Activated CD8-positive, alpha-beta T cell treated with anti-CD3 and anti-CD28 coated beads for 36 hours (primary cell): ENCODE results near the gene ATXN7L1. TPM values are rescaled to one million over a fixed set of nuclear protein-coding genes. Genes with fewer than 3 reads are reported as not detected.
A peak's percentile ranks its signal among the peaks of the same experiment; 100 is the strongest.
"Not testable (repeated sequence)": the region's sequence is repeated elsewhere in the genome, so short reads cannot be mapped to it uniquely, and the experiment has no call there.

ENCODE experiments used
- ATAC-seq: fragments of 200-7000 bp; cut with Tn5 transposase; one replicate; pipeline ENCODE4 v1.10.0; 2021; ENCODE audit warnings: mild to moderate bottlenecking, moderate library complexity
- CTCF ChIA-PET: fragments of 350-600 bp; sonication (Branson Sonifier 250); formaldehyde crosslinking; loops from one replicate; lab custom pipeline; 2021; ENCODE audit warnings: antibody characterized with exemption; lab: Charles Lee
- POLR2A ChIA-PET: fragments of 350-600 bp; sonication (Branson Sonifier 250); formaldehyde crosslinking; loops from one replicate; lab custom pipeline; 2021; ENCODE audit warnings: antibody characterized with exemption; lab: Charles Lee
- DNase-seq: peaks from one replicate; pipeline ENCODE4 v3.0.0-alpha.2; 2020
- H3K27ac Mint-ChIP-seq: one replicate; pipeline ENCODE4 v1.8.0; 2021; ENCODE audit warnings: mild to moderate bottlenecking, mixed read lengths
- H3K27me3 Mint-ChIP-seq: one replicate; pipeline ENCODE4 v1.8.0; 2021; ENCODE audit warnings: mixed read lengths
- H3K36me3 Mint-ChIP-seq: one replicate; pipeline ENCODE4 v1.8.0; 2021; ENCODE audit warnings: low read depth, mixed read lengths
- H3K4me1 Mint-ChIP-seq: one replicate; pipeline ENCODE4 v1.8.0; 2021; ENCODE audit warnings: low read depth, mixed read lengths
- H3K4me3 Mint-ChIP-seq: one replicate; pipeline ENCODE4 v1.8.0; 2021; ENCODE audit warnings: mild to moderate bottlenecking, moderate library complexity, mixed read lengths
- H3K9me3 Mint-ChIP-seq: one replicate; pipeline ENCODE4 v1.8.0; 2021; ENCODE audit warnings: mixed read lengths
- CTCF ChIP-seq: fragments of 200-600 bp; IDR thresholded peaks from one replicate; pipeline ENCODE4 v1.8.0; 2022; ENCODE audit warnings: antibody characterized with exemption, mild to moderate bottlenecking
- intact Hi-C: fragments of 100-400 bp; cut with micrococcal nuclease; formaldehyde crosslinking; loops from one replicate; pipeline ENCODE4 v1.10.0; 2022
- total RNA-seq, 2 experiments: library from RNA; stranded (reverse); gene quantifications; one replicate each; pipeline ENCODE4 v1.2.3, GENCODE V29; 2021

Gene ATXN7L1
- total RNA-seq, 2 experiments from 2014 or later = 4.8 to 5.3 TPM

- CTCF ChIA-PET = interaction anchor here (0.7 to 3.3 kb wide), 3 partner anchors 10 to 122 kb away, joined by 3 to 15 read pairs (median 3); partner anchors contain the start of gene ATXN7L1
- no peaks in the 10 kb centered on the region for H3K36me3 Mint-ChIP-seq
- peaks cover 36% of the 10 kb centered on the region for H3K4me1 Mint-ChIP-seq
- DNase-seq (no peak), ATAC-seq (no peak)
- H3K27me3 Mint-ChIP-seq = no peaks in the 10 kb centered on the region
- H3K4me3 Mint-ChIP-seq = no peak overlapping the region
- H3K27ac Mint-ChIP-seq = no peak overlapping the region
- TF ChIP-seq CTCF = no peak
- H3K9me3 Mint-ChIP-seq = peaks cover 3% of the 10 kb centered on the region
- intact Hi-C loops = no loop called here
- POLR2A ChIA-PET = interaction anchor here (0.8 to 1.4 kb wide), 3 partner anchors 10 to 84 kb away, joined by 3 to 4 read pairs (median 3); no protein-coding TSS in a partner anchor
These were observed 11.3 kb upstream of the ATXN7L1 start for GRCh38 chr7:105887569-105888189.

GRCh38 chr7:105886776-105887175 lies 10.4 kb upstream of the ATXN7L1 start:
- H3K4me1 Mint-ChIP-seq = peaks cover 36% of the 10 kb centered on the region
- ChIA-PET CTCF (interaction anchor here (1.4 to 3.3 kb wide), 2 partner anchors 9 to 156 kb away, joined by 4 to 15 read pairs; partner anchors contain the start of gene ATXN7L1), POLR2A (interaction anchor here (0.6 to 1.0 kb wide), 2 partner anchors 9 to 51 kb away, joined by 3 read pairs; no protein-coding TSS in a partner anchor)
- intact Hi-C loops = no loop called here
- H3K27me3 Mint-ChIP-seq = no peaks in the 10 kb centered on the region
- ATAC-seq (no peak), DNase-seq (no peak)
- no peaks in the 10 kb centered on the region for H3K36me3 Mint-ChIP-seq
- no peak overlapping the region for H3K4me3 Mint-ChIP-seq
- no peak overlapping the region for H3K27ac Mint-ChIP-seq
- no peak for TF ChIP-seq CTCF
- peaks cover 3% of the 10 kb centered on the region for H3K9me3 Mint-ChIP-seq

GRCh38 chr7:105885387-105886111 lies 9.2 kb upstream of the ATXN7L1 start:
- Mint-ChIP-seq H3K36me3 (no peaks in the 10 kb centered on the region), H3K27me3 (no peaks in the 10 kb centered on the region), H3K9me3 (peaks cover 3% of the 10 kb centered on the region), H3K4me3 (no peak overlapping the region), H3K27ac (no peak overlapping the region), H3K4me1 (peaks cover 29% of the 10 kb centered on the region)
- intact Hi-C loops = no loop called here
- POLR2A ChIA-PET = no interaction called here
- no peak for TF ChIP-seq CTCF
- CTCF ChIA-PET = interaction anchor here (1.0 to 1.4 kb wide), 4 partner anchors 8 to 197 kb away, joined by 3 to 5 read pairs (median 4); no protein-coding TSS in a partner anchor
- ATAC-seq = no peak
- DNase-seq = peak; percentile 19

GRCh38 chr7:105883179-105883578 lies 6.8 kb upstream of the ATXN7L1 start:
- POLR2A ChIA-PET, H3K4me3 Mint-ChIP-seq, CTCF ChIA-PET, intact Hi-C loops, H3K36me3 Mint-ChIP-seq, H3K9me3 Mint-ChIP-seq, H3K27ac Mint-ChIP-seq, DNase-seq, H3K27me3 Mint-ChIP-seq, ATAC-seq: not testable (repeated sequence)
- peaks cover 36% of the 10 kb centered on the region for H3K4me1 Mint-ChIP-seq

GRCh38 chr7:105881439-105881838 lies 5.0 kb upstream of the ATXN7L1 start:
- Mint-ChIP-seq H3K27ac (no peak overlapping the region), H3K4me1 (peaks cover 39% of the 10 kb centered on the region), H3K4me3 (no peak overlapping the region), H3K9me3 (peaks cover 2% of the 10 kb centered on the region), H3K36me3 (no peaks in the 10 kb centered on the region), H3K27me3 (peaks cover 1% of the 10 kb centered on the region)
- TF ChIP-seq CTCF = no peak
- ATAC-seq = no peak
- CTCF ChIA-PET = interaction anchor here (1.2 to 1.5 kb wide), 2 partner anchors 121 to 272 kb away, joined by 3 to 4 read pairs; no protein-coding TSS in a partner anchor
- DNase-seq = no peak
- intact Hi-C loops = no loop called here
- POLR2A ChIA-PET = interaction anchor here (1.0 kb wide), 1 partner anchor 74 kb away, joined by 3 read pairs; no protein-coding TSS in a partner anchor
